ENCODE measurements around the gene FAM185A. TPM values are rescaled to one million over a fixed set of nuclear protein-coding genes. Genes with fewer than 3 reads are reported as not detected.

The FAM185A gene
- total and polyA plus RNA-seq, 2 of the 13 experiments (the other 11 are each of a cell fraction or from before 2014, with no cell fraction given): 5.0 to 11.6 TPM

- H3K4me3 ChIP-seq (replicated peaks in 1 of 3; ENCODE audit: insufficient read depth in 1 of 3, low read depth in 2 of 3, low read length in 3 of 3): no peak overlapping the region
- WGBS (ENCODE audit: low lambda C conversion rate): 67% methylated on average over 7 of the region's 7 CpGs
- peaks cover 16% of the 10 kb centered on the region for H3K4me1 ChIP-seq (ENCODE audit: insufficient read depth, low read length)
- no TSS peak for BruUV-seq (replicated peaks)
- in situ Hi-C loops (cut with HindIII; ENCODE audit: extremely low pct_ligation_motif_present, low pct_unique_long_range_greater_than_20kb) (no loop called here), intact Hi-C loops (cut with micrococcal nuclease; ENCODE audit: unreplicated experiment) (no loop called here)
- FAIRE-seq (peak; percentile 28), DNase-seq (ENCODE audit: low spot score) (peak; percentile 4), ATAC-seq (peak; percentile 71)
- H2AFZ ChIP-seq (ENCODE audit: low read length): no peak overlapping the region
- CTCF ChIA-PET (ENCODE audit: low intra/inter-chr PET ratio, low total read pairs): no interaction called here
- POLR2A ChIA-PET: no interaction called here
- H3K4me2 ChIP-seq (ENCODE audit: low read depth, low read length): no peak overlapping the region
- H3K79me2 ChIP-seq (ENCODE audit: insufficient read depth, low read length): no peaks in the 10 kb centered on the region
- H3K36me3 ChIP-seq (replicated peaks in 1 of 2; ENCODE audit: control insufficient read depth in 1 of 2, insufficient read depth in 2 of 2, low read length in 2 of 2): no peaks in the 10 kb centered on the region
- H3K9ac ChIP-seq (ENCODE audit: insufficient read depth, low read depth, low read length): no peak overlapping the region
- H3K9me3 ChIP-seq (ENCODE audit: low read length): no peaks in the 10 kb centered on the region
- no peaks in the 10 kb centered on the region for H3K27me3 ChIP-seq (ENCODE audit: control insufficient read depth in 1 of 2, insufficient read depth in 2 of 2, low read length in 2 of 2)
- H3K27ac ChIP-seq (ENCODE audit: extremely low read length, insufficient read depth, low read length): no peak overlapping the region
- H4K20me1 ChIP-seq (ENCODE audit: insufficient read depth, low read length): no peaks in the 10 kb centered on the region
- peak; percentile 40; the same call in 1 of the 2 replicates for TF ChIP-seq GATAD2A (CRISPR knock-in tag; IDR thresholded peaks at IDR 0.05)
- TF ChIP-seq MXD3 (CRISPR knock-in tag; IDR thresholded peaks at IDR 0.05): no peak
- TF ChIP-seq RARA (CRISPR knock-in tag; IDR thresholded peaks at IDR 0.05): peak; percentile 54; the same call in 1 of the 2 replicates
- no peak for TF ChIP-seq RBAK (CRISPR knock-in tag; IDR thresholded peaks at IDR 0.05)
- no peak for TF ChIP-seq THAP11 (CRISPR knock-in tag; IDR thresholded peaks at IDR 0.05)
These were observed 57.8 kb downstream of the FAM185A start for GRCh38 chr7:102806613-102807012.

GRCh38 chr7:102810916-102811315 is 62.1 kb downstream of the FAM185A start:
- CTCF ChIA-PET (ENCODE audit: low intra/inter-chr PET ratio, low total read pairs): no interaction called here

More at GRCh38 chr7:102810916-102811315, 62.1 kb downstream of the FAM185A start:
- H4K20me1 ChIP-seq (ENCODE audit: insufficient read depth, low read length): no peaks in the 10 kb centered on the region
- ATAC-seq (no peak), FAIRE-seq (no peak), DNase-seq (ENCODE audit: low spot score) (no peak)
- no peaks in the 10 kb centered on the region for H3K27me3 ChIP-seq (ENCODE audit: control insufficient read depth in 1 of 2, insufficient read depth in 2 of 2, low read length in 2 of 2)
- H2AFZ ChIP-seq (ENCODE audit: low read length): no peak overlapping the region
- intact Hi-C loops (cut with micrococcal nuclease; ENCODE audit: unreplicated experiment) (no loop called here), in situ Hi-C loops (cut with HindIII; ENCODE audit: extremely low pct_ligation_motif_present, low pct_unique_long_range_greater_than_20kb) (no loop called here)
- no peak overlapping the region for H3K4me2 ChIP-seq (ENCODE audit: low read depth, low read length)
- H3K9me3 ChIP-seq (ENCODE audit: low read length): no peaks in the 10 kb centered on the region
- H3K4me3 ChIP-seq (replicated peaks in 1 of 3; ENCODE audit: insufficient read depth in 1 of 3, low read depth in 2 of 3, low read length in 3 of 3): no peak overlapping the region
- POLR2A ChIA-PET: interaction anchor here (1.5 kb wide), 1 partner anchor 62 kb away, joined by 3 read pairs; no protein-coding TSS in a partner anchor
- TF ChIP-seq KLF11 (CRISPR knock-in tag; IDR thresholded peaks at IDR 0.05) (no peak), ZFP36 (IDR thresholded peaks at IDR 0.05; ENCODE audit: borderline replicate concordance, low read depth, low read length, partially characterized antibody) (no peak), ZNF678 (CRISPR knock-in tag; IDR thresholded peaks at IDR 0.05) (no peak), ZNF446 (CRISPR knock-in tag; IDR thresholded peaks at IDR 0.05) (no peak), TIGD3 (CRISPR knock-in tag; IDR thresholded peaks at IDR 0.05; ENCODE audit: borderline replicate concordance) (no peak), ZNF317 (CRISPR knock-in tag; IDR thresholded peaks at IDR 0.05) (no peak)
- H3K27ac ChIP-seq (ENCODE audit: extremely low read length, insufficient read depth, low read length): no peak overlapping the region
- no peak overlapping the region for H3K9ac ChIP-seq (ENCODE audit: insufficient read depth, low read depth, low read length)
- no peaks in the 10 kb centered on the region; a peak in 1 of 5 replicates for H3K36me3 ChIP-seq (replicated peaks in 1 of 2; ENCODE audit: control insufficient read depth in 1 of 2, insufficient read depth in 2 of 2, low read length in 2 of 2)
- H3K4me1 ChIP-seq (ENCODE audit: insufficient read depth, low read length): peaks cover 37% of the 10 kb centered on the region
- no peaks in the 10 kb centered on the region for H3K79me2 ChIP-seq (ENCODE audit: insufficient read depth, low read length)
- BruUV-seq (replicated peaks): no TSS peak

Data from HepG2 (cell line).